ENCODE data around the gene ATP7B. TPM values are rescaled to one million over a fixed set of nuclear protein-coding genes. Genes with fewer than 3 reads are reported as not detected.
A peak's percentile ranks its signal among the peaks of the same experiment; 100 is the strongest.
"Not testable (repeated sequence)": the region's sequence is repeated elsewhere in the genome, so short reads cannot be mapped to it uniquely, and the experiment has no call there.

ATP7B gene
- total RNA-seq, 2 donors from 2014 or later = 2.3 to 3.0 TPM

- not testable (repeated sequence) for H3K4me3 Mint-ChIP-seq; H3K36me3 Mint-ChIP-seq (ENCODE audit: insufficient read depth in 2 of 2); DNase-seq; H3K4me1 Mint-ChIP-seq (ENCODE audit: low read depth); ATAC-seq (replicated peaks in 1 of 2); H3K9me3 Mint-ChIP-seq; H3K27me3 Mint-ChIP-seq (ENCODE audit: low read depth); H3K27ac Mint-ChIP-seq
These were observed 28.0 kb downstream of the ATP7B start for GRCh38 chr13:51983292-51983691.

- H3K4me3 Mint-ChIP-seq = no peak overlapping the region
- H3K4me1 Mint-ChIP-seq (ENCODE audit: low read depth) = peaks cover 3% of the 10 kb centered on the region
- H3K36me3 Mint-ChIP-seq (ENCODE audit: insufficient read depth in 2 of 2) = peaks cover 0 to 4% of the 10 kb centered on the region in 2 donors
- ATAC-seq (replicated peaks in 1 of 2) (no peak), DNase-seq (no peak)
- no peak overlapping the region for H3K27ac Mint-ChIP-seq
- H3K27me3 Mint-ChIP-seq (ENCODE audit: low read depth) = peaks cover 6% of the 10 kb centered on the region
- H3K9me3 Mint-ChIP-seq = no peaks in the 10 kb centered on the region
These were observed 29.9 kb downstream of the ATP7B start for GRCh38 chr13:51981355-51981754.

GRCh38 chr13:51980908-51981307 lies 30.3 kb downstream of the ATP7B start:
- H3K4me1 Mint-ChIP-seq (ENCODE audit: low read depth) = peaks cover 6% of the 10 kb centered on the region
- no peak for ATAC-seq (replicated peaks in 1 of 2)
- peaks cover 6% of the 10 kb centered on the region for H3K27me3 Mint-ChIP-seq (ENCODE audit: low read depth)
- no peak overlapping the region for H3K27ac Mint-ChIP-seq
- no peak overlapping the region for H3K4me3 Mint-ChIP-seq
- H3K9me3 Mint-ChIP-seq = no peaks in the 10 kb centered on the region
- DNase-seq = no peak
- H3K36me3 Mint-ChIP-seq (ENCODE audit: insufficient read depth in 2 of 2) = peaks cover 0 to 4% of the 10 kb centered on the region in 2 donors

- Mint-ChIP-seq H3K27me3 (ENCODE audit: low read depth) (peaks cover 2% of the 10 kb centered on the region), H3K9me3 (no peaks in the 10 kb centered on the region), H3K36me3 (ENCODE audit: insufficient read depth in 2 of 2) (no peaks in the 10 kb centered on the region), H3K4me1 (ENCODE audit: low read depth) (peaks cover 6% of the 10 kb centered on the region), H3K4me3 (no peak overlapping the region), H3K27ac (no peak overlapping the region)
- DNase-seq (no peak), ATAC-seq (replicated peaks in 1 of 2) (peak in 1 of 2 donors; percentile 15)
These were observed 32.3 kb downstream of the ATP7B start for GRCh38 chr13:51978796-51979556.

GRCh38 chr13:51977625-51978024 lies 33.6 kb downstream of the ATP7B start:
- Mint-ChIP-seq H3K27ac (no peak overlapping the region), H3K27me3 (ENCODE audit: low read depth) (no peaks in the 10 kb centered on the region), H3K4me3 (no peak overlapping the region), H3K36me3 (ENCODE audit: insufficient read depth in 2 of 2) (no peaks in the 10 kb centered on the region), H3K9me3 (no peaks in the 10 kb centered on the region), H3K4me1 (ENCODE audit: low read depth) (peaks cover 6% of the 10 kb centered on the region)
- DNase-seq (no peak), ATAC-seq (replicated peaks in 1 of 2) (no peak)

- H3K4me1 Mint-ChIP-seq (ENCODE audit: low read depth) = peaks cover 6% of the 10 kb centered on the region
- H3K4me3 Mint-ChIP-seq = no peak overlapping the region
- ATAC-seq (replicated peaks in 1 of 2) = no peak
These were observed 34.4 kb downstream of the ATP7B start for GRCh38 chr13:51976890-51977289.

GRCh38 chr13:51976423-51976822 lies 34.8 kb downstream of the ATP7B start:
- H3K4me1 Mint-ChIP-seq (ENCODE audit: low read depth) = peaks cover 6% of the 10 kb centered on the region
- no peak overlapping the region for H3K4me3 Mint-ChIP-seq
- DNase-seq (no peak), ATAC-seq (replicated peaks in 1 of 2) (peak; percentile 72 to 76)
- no peaks in the 10 kb centered on the region for H3K27me3 Mint-ChIP-seq (ENCODE audit: low read depth)
- H3K27ac Mint-ChIP-seq = no peak overlapping the region
- H3K36me3 Mint-ChIP-seq (ENCODE audit: insufficient read depth in 2 of 2) = no peaks in the 10 kb centered on the region
- no peaks in the 10 kb centered on the region for H3K9me3 Mint-ChIP-seq

More at GRCh38 chr13:51976890-51977289, 34.4 kb downstream of the ATP7B start:
- H3K36me3 Mint-ChIP-seq (ENCODE audit: insufficient read depth in 2 of 2) = no peaks in the 10 kb centered on the region
- H3K9me3 Mint-ChIP-seq = no peaks in the 10 kb centered on the region
- H3K27ac Mint-ChIP-seq = no peak overlapping the region
- DNase-seq = no peak
- H3K27me3 Mint-ChIP-seq (ENCODE audit: low read depth) = no peaks in the 10 kb centered on the region

GRCh38 chr13:51974482-51974881 lies 36.8 kb downstream of the ATP7B start:
- no peak for DNase-seq

GRCh38 chr13:51971520-51972426 lies 39.5 kb downstream of the ATP7B start:
- DNase-seq = no peak
- H3K4me1 Mint-ChIP-seq (ENCODE audit: low read depth) = peaks cover 24% of the 10 kb centered on the region
- H3K27ac Mint-ChIP-seq = no peak overlapping the region
- no peak for ATAC-seq (replicated peaks in 1 of 2)
- no peaks in the 10 kb centered on the region for H3K27me3 Mint-ChIP-seq (ENCODE audit: low read depth)
- no peak overlapping the region for H3K4me3 Mint-ChIP-seq
- no peaks in the 10 kb centered on the region for H3K36me3 Mint-ChIP-seq (ENCODE audit: insufficient read depth in 2 of 2)
- no peaks in the 10 kb centered on the region for H3K9me3 Mint-ChIP-seq

More at GRCh38 chr13:51974482-51974881, 36.8 kb downstream of the ATP7B start:
- Mint-ChIP-seq H3K4me1 (ENCODE audit: low read depth) (peaks cover 14% of the 10 kb centered on the region), H3K27ac (no peak overlapping the region), H3K4me3 (no peak overlapping the region), H3K27me3 (ENCODE audit: low read depth) (no peaks in the 10 kb centered on the region), H3K9me3 (no peaks in the 10 kb centered on the region), H3K36me3 (ENCODE audit: insufficient read depth in 2 of 2) (no peaks in the 10 kb centered on the region)
- no peak for ATAC-seq (replicated peaks in 1 of 2)

- DNase-seq (no peak), ATAC-seq (replicated peaks in 1 of 2) (no peak)
- Mint-ChIP-seq H3K36me3 (ENCODE audit: insufficient read depth in 2 of 2) (no peaks in the 10 kb centered on the region), H3K9me3 (no peaks in the 10 kb centered on the region), H3K4me3 (no peak overlapping the region), H3K27me3 (ENCODE audit: low read depth) (peaks cover 4% of the 10 kb centered on the region), H3K27ac (no peak overlapping the region), H3K4me1 (ENCODE audit: low read depth) (peaks cover 30% of the 10 kb centered on the region)
These were observed 40.9 kb downstream of the ATP7B start for GRCh38 chr13:51970349-51970748.

- Mint-ChIP-seq H3K4me1 (ENCODE audit: low read depth) (peaks cover 32% of the 10 kb centered on the region), H3K27ac (no peak overlapping the region), H3K4me3 (peak overlapping the region in 1 of 2 donors; percentile 3)
These were observed 43.5 kb downstream of the ATP7B start for GRCh38 chr13:51967482-51968446.

GRCh38 chr13:51966186-51966585 lies 45.1 kb downstream of the ATP7B start:
- H3K9me3 Mint-ChIP-seq = no peaks in the 10 kb centered on the region
- H3K4me1 Mint-ChIP-seq (ENCODE audit: low read depth) = peaks cover 32% of the 10 kb centered on the region
- H3K36me3 Mint-ChIP-seq (ENCODE audit: insufficient read depth in 2 of 2) = no peaks in the 10 kb centered on the region
- H3K27me3 Mint-ChIP-seq (ENCODE audit: low read depth) = peaks cover 5% of the 10 kb centered on the region
- ATAC-seq (replicated peaks in 1 of 2) = no peak
- H3K27ac Mint-ChIP-seq = no peak overlapping the region
- DNase-seq = no peak
- no peak overlapping the region for H3K4me3 Mint-ChIP-seq

More at GRCh38 chr13:51967482-51968446, 43.5 kb downstream of the ATP7B start:
- Mint-ChIP-seq H3K27me3 (ENCODE audit: low read depth) (peaks cover 5% of the 10 kb centered on the region), H3K36me3 (ENCODE audit: insufficient read depth in 2 of 2) (no peaks in the 10 kb centered on the region), H3K9me3 (no peaks in the 10 kb centered on the region)
- DNase-seq = no peak
- ATAC-seq (replicated peaks in 1 of 2) = no peak
